IPS-15b (cell line): ENCODE measurements around the gene PRDM15.

Experiments used
- H3K27me3 ChIP-seq: one replicate; pipeline ENCODE4 v1.6.1; 2013; ENCODE audit warnings: low read length; ENCODE audit not compliant: control insufficient read depth, insufficient read depth
- H3K36me3 ChIP-seq: one replicate; pipeline ENCODE4 v1.6.1; 2013; ENCODE audit warnings: low read length; ENCODE audit not compliant: control insufficient read depth, insufficient read depth
- H3K4me1 ChIP-seq: one replicate; pipeline ENCODE4 v1.6.1; 2013; ENCODE audit warnings: mild to moderate bottlenecking, low read length; ENCODE audit not compliant: control insufficient read depth, insufficient read depth
- H3K4me3 ChIP-seq: one replicate; pipeline ENCODE4 v1.5.1; 2013; ENCODE audit warnings: low read depth, low read length
- H3K9ac ChIP-seq: one replicate; pipeline ENCODE4 v1.6.1; 2013; ENCODE audit warnings: low read depth, mild to moderate bottlenecking, low read length
- H3K9me3 ChIP-seq: one replicate; pipeline ENCODE4 v1.6.1; 2013; ENCODE audit warnings: mild to moderate bottlenecking, low read length; ENCODE audit not compliant: control insufficient read depth, insufficient read depth

Gene PRDM15

GRCh38 chr21:41867313-41867712, 11.8 kb downstream of the PRDM15 start:
- Histone ChIP-seq H3K9me3 (no peaks in the 10 kb centered on the region), H3K36me3 (no peaks in the 10 kb centered on the region), H3K27me3 (no peaks in the 10 kb centered on the region), H3K4me3 (no peak overlapping the region), H3K4me1 (no peaks in the 10 kb centered on the region), H3K9ac (no peak overlapping the region)

- Histone ChIP-seq H3K4me3 (no peak overlapping the region), H3K9me3 (no peaks in the 10 kb centered on the region), H3K9ac (no peak overlapping the region), H3K27me3 (no peaks in the 10 kb centered on the region), H3K36me3 (no peaks in the 10 kb centered on the region), H3K4me1 (no peaks in the 10 kb centered on the region)
These were observed 12.8 kb downstream of the PRDM15 start for GRCh38 chr21:41866274-41866809.

GRCh38 chr21:41865002-41865777, 14.0 kb downstream of the PRDM15 start:
- Histone ChIP-seq H3K36me3 (no peaks in the 10 kb centered on the region), H3K9me3 (no peaks in the 10 kb centered on the region), H3K27me3 (no peaks in the 10 kb centered on the region), H3K9ac (no peak overlapping the region), H3K4me1 (no peaks in the 10 kb centered on the region), H3K4me3 (no peak overlapping the region)

- no peaks in the 10 kb centered on the region for H3K9me3 ChIP-seq
- H3K4me1 ChIP-seq: no peaks in the 10 kb centered on the region
- H3K27me3 ChIP-seq: no peaks in the 10 kb centered on the region
- H3K9ac ChIP-seq: no peak overlapping the region
- peaks cover 1% of the 10 kb centered on the region for H3K36me3 ChIP-seq
- no peak overlapping the region for H3K4me3 ChIP-seq
These were observed 14.7 kb downstream of the PRDM15 start for GRCh38 chr21:41864311-41865001.

GRCh38 chr21:41863439-41863740, 15.8 kb downstream of the PRDM15 start:
- Histone ChIP-seq H3K27me3 (no peaks in the 10 kb centered on the region), H3K4me1 (no peaks in the 10 kb centered on the region), H3K9me3 (no peaks in the 10 kb centered on the region), H3K4me3 (no peak overlapping the region), H3K36me3 (peaks cover 7% of the 10 kb centered on the region), H3K9ac (no peak overlapping the region)

- H3K4me3 ChIP-seq: no peak overlapping the region
- H3K36me3 ChIP-seq: peaks cover 7% of the 10 kb centered on the region
- H3K9me3 ChIP-seq: no peaks in the 10 kb centered on the region
- H3K9ac ChIP-seq: no peak overlapping the region
- no peaks in the 10 kb centered on the region for H3K4me1 ChIP-seq
- no peaks in the 10 kb centered on the region for H3K27me3 ChIP-seq
These were observed 17.2 kb downstream of the PRDM15 start for GRCh38 chr21:41861987-41862386.

GRCh38 chr21:41861255-41861654, 17.9 kb downstream of the PRDM15 start:
- Histone ChIP-seq H3K27me3 (no peaks in the 10 kb centered on the region), H3K4me3 (no peak overlapping the region), H3K9ac (no peak overlapping the region), H3K4me1 (no peaks in the 10 kb centered on the region), H3K36me3 (peaks cover 7% of the 10 kb centered on the region), H3K9me3 (no peaks in the 10 kb centered on the region)

GRCh38 chr21:41859297-41859980, 19.7 kb downstream of the PRDM15 start:
- Histone ChIP-seq H3K4me1 (no peaks in the 10 kb centered on the region), H3K9me3 (no peaks in the 10 kb centered on the region), H3K4me3 (no peak overlapping the region), H3K9ac (no peak overlapping the region), H3K27me3 (no peaks in the 10 kb centered on the region), H3K36me3 (peaks cover 11% of the 10 kb centered on the region)

- Histone ChIP-seq H3K4me1 (no peaks in the 10 kb centered on the region), H3K4me3 (no peak overlapping the region), H3K9me3 (no peaks in the 10 kb centered on the region), H3K9ac (no peak overlapping the region), H3K36me3 (peaks cover 19% of the 10 kb centered on the region), H3K27me3 (no peaks in the 10 kb centered on the region)
These were observed 20.5 kb downstream of the PRDM15 start for GRCh38 chr21:41858466-41859296.

GRCh38 chr21:41857771-41858300, 21.3 kb downstream of the PRDM15 start:
- Histone ChIP-seq H3K4me3 (no peak overlapping the region), H3K4me1 (no peaks in the 10 kb centered on the region), H3K9ac (no peak overlapping the region), H3K36me3 (peaks cover 23% of the 10 kb centered on the region), H3K27me3 (no peaks in the 10 kb centered on the region), H3K9me3 (no peaks in the 10 kb centered on the region)

GRCh38 chr21:41856572-41856971, 22.6 kb downstream of the PRDM15 start:
- H3K9ac ChIP-seq: no peak overlapping the region
- no peaks in the 10 kb centered on the region for H3K27me3 ChIP-seq
- H3K4me3 ChIP-seq: no peak overlapping the region
- peaks cover 23% of the 10 kb centered on the region for H3K36me3 ChIP-seq
- H3K9me3 ChIP-seq: no peaks in the 10 kb centered on the region
- no peaks in the 10 kb centered on the region for H3K4me1 ChIP-seq
